ENCODE results near the gene CRPPA. TPM values are rescaled to one million over a fixed set of nuclear protein-coding genes. Genes with fewer than 3 reads are reported as not detected.

The CRPPA gene
- total RNA-seq (2014; rRNA removed; shearing (Covaris generic)): 1.8 and 3.8 TPM in 2 replicates
- polyA plus RNA-seq (2016; fragmentation: Nextera tagmentation; extraction: Ambion mirVana): 1.8 TPM in 2 replicates

DNA sequence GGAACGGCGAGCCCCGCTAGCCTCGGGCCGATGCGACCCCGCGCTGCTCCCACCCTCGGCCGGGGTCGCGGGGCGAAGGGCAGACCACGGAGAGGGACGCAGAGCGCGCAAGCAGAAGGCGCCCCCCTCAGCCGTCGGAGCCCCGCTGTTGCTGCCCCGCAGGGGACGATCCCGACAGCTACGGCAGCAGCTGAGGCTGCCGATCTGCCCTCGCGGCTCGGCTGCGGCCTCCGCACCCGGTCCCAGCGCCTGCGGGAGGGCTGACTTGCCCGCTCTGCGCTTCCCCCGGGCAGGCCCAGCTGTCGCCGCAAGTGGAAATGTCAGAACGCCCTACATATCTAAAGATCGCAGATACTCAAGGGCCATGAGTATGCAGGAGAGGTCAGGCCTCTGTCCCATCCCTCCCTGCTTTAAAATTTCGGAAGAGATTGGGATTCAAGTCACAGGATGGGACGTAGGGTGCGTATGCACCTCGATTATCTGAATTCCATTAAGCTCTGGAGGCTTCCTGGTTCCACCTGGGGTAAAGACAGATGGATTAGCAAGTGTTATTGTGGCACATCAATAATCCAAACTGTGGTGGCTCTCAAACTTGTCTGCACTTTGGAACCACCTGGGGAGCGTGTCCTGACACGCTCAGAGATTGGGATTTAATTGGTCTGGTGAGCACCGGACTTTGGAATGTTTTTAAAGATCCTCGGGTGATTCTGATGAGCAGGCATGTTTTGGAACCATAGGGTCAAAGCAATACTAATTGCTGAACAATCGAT is at the start of gene CRPPA:
CRPPA (minus strand) TSS at position 206 of the 770 bp plus-strand sequence. CDS start 216 bp downstream, outside the sequence.
- Histone ChIP-seq H3F3A (ENCODE audit: insufficient read depth) (peaks cover 24% of the 10 kb centered on the region), H3K27ac (peak within 1 kb of the TSS; percentile 97), H3K36me3 (ENCODE audit: low read depth) (no peaks in the 10 kb centered on the region), H3K9ac (peak within 1 kb of the TSS; percentile 92), H3K4me1 (ENCODE audit: insufficient read depth) (peaks cover 40% of the 10 kb centered on the region), H3K27me3 (replicated peaks; ENCODE audit: insufficient read depth) (no peaks in the 10 kb centered on the region), H3K9me3 (ENCODE audit: low read depth) (no peaks in the 10 kb centered on the region), H4K20me1 (ENCODE audit: insufficient read depth) (no peaks in the 10 kb centered on the region), H3K4me3 (peak within 1 kb of the TSS; percentile 79), H3K9me2 (ENCODE audit: insufficient read depth) (no peaks in the 10 kb centered on the region), H3K4me2 (ENCODE audit: unreplicated experiment) (peak within 1 kb of the TSS; percentile 95), H2AFZ (peak within 1 kb of the TSS; percentile 98), H3K79me2 (ENCODE audit: insufficient read depth) (no peaks in the 10 kb centered on the region)
- 6 to 8% methylated on average over 41 to 50 of the region's 50 CpGs for WGBS, 2 experiments (ENCODE audit: low coverage in 1 of 2, low lambda C conversion rate in 2 of 2, missing lambda C conversion rate in 2 of 2)
- in situ Hi-C loops (cut with MboI): no loop called here
- peak; percentile 73 for DNase-seq
- TF ChIP-seq EZH2 (IDR thresholded peaks at IDR 0.05; ENCODE audit: insufficient read depth, poor library complexity, severe bottlenecking): no peak
- no peak for TF ChIP-seq EZH2phosphoT487 (IDR thresholded peaks at IDR 0.05; ENCODE audit: insufficient read depth, low read depth)

DNA sequence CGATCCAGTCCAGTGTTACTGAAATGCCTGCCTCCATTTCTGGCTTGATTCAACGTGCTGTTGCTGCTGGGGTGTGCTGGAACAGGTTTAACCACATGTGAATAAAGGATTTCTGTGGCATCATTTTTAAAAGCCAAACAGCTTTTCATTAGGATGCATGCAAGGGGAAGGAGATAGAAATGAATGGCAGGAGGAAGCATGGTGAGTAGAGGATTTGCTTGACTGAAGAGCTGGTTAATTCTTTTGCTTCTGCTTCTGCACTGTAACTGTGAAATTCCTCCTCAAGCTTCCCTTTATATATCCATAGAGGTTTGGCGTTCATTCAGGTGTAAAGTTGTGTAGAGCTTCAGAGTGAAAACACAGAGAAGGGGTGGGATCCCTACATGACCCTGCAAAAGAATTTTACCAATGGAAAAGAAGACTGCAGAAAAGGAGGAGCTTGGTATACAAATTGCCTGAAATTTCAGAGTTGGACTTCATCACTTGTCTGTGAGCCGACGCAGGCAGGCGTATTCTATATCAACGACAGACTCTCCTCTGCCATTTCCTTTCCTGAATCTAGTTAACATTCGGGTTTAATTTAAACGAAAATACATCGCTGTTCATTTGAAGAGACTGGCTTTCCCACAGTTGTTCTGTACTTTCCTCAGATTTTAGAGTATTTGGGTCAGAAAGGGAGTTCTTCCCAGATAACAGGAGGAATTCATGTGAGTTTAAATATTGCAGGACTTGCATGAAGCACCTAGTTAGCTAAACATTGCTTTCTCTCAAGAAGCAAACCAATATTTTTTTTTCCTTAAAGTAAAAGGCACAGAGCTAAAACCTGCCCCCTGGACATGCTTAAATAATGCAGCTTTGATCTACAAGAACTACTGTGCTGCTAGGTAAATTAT is 44.4 kb upstream of the CRPPA start, which contains the start of gene SOSTDC1:
SOSTDC1 (minus strand) TSS at position 270 of the 893 bp plus-strand sequence; CDS start at position 200, 70 bp downstream.
- Histone ChIP-seq H3K9me3 (ENCODE audit: low read depth) (no peaks in the 10 kb centered on the region), H3K27me3 (replicated peaks; ENCODE audit: insufficient read depth) (no peaks in the 10 kb centered on the region), H3K27ac (no peak within 1 kb of the TSS), H3K4me1 (ENCODE audit: insufficient read depth) (0 out of 2 replicates have a peak, but pooled peaks cover 4% of the 10 kb centered on the region), H3K4me2 (ENCODE audit: unreplicated experiment) (peak within 1 kb of the TSS; percentile 75), H2AFZ (peak within 1 kb of the TSS; percentile 81), H3K79me2 (ENCODE audit: insufficient read depth) (no peaks in the 10 kb centered on the region), H4K20me1 (ENCODE audit: insufficient read depth) (no peaks in the 10 kb centered on the region), H3K9me2 (ENCODE audit: insufficient read depth) (no peaks in the 10 kb centered on the region), H3F3A (ENCODE audit: insufficient read depth) (no peaks in the 10 kb centered on the region), H3K9ac (no peak within 1 kb of the TSS), H3K36me3 (ENCODE audit: low read depth) (no peaks in the 10 kb centered on the region), H3K4me3 (peak within 1 kb of the TSS; percentile 66)
- in situ Hi-C loops (cut with MboI): no loop called here
- WGBS, 2 experiments (ENCODE audit: low coverage in 1 of 2, low lambda C conversion rate in 2 of 2, missing lambda C conversion rate in 2 of 2): 22 to 23% methylated on average over 10 of the region's 10 CpGs
- DNase-seq: peak; percentile 23
- TF ChIP-seq EZH2 (IDR thresholded peaks at IDR 0.05; ENCODE audit: insufficient read depth, poor library complexity, severe bottlenecking) (no peak), EZH2phosphoT487 (IDR thresholded peaks at IDR 0.05; ENCODE audit: insufficient read depth, low read depth) (no peak)

DNA sequence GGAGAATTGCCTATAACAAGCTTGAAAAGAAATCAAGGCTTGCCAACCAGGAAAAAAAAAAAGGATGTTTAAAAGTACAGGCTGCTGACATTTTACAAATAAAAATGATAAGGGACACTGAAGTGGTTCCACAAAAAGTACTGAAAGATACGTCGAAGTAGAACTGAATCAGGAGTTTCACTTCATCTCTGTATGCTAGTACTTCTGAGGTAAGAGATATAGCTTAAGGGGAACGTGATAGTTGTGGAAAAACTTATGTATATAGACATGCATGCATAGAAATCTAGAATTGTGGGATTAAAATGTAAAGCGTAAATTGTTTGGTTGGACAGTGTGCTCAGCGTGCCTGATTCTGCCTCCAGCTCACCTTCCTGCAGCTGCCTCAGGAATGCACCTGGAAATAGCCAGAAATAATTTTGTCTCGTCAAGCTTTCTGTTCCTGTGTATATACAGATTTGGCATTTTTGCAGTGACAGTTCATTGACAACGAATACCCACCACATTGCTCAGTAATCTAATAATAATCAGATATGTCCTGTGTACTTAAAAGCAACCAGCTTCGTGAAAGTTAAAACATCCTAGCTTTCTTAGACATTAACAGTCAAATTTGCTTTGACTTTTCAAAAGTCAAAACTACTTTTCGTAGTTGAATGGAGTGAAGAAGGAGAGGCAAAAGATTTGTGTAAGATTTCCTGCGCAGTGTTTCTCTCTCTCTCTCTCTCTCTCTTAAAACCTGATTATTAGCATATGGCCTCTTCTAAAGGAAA is 42.8 kb upstream of the CRPPA start:
- Histone ChIP-seq H3K9me2 (ENCODE audit: insufficient read depth) (no peaks in the 10 kb centered on the region), H3K36me3 (ENCODE audit: low read depth) (no peaks in the 10 kb centered on the region), H3F3A (ENCODE audit: insufficient read depth) (no peaks in the 10 kb centered on the region), H3K9me3 (ENCODE audit: low read depth) (no peaks in the 10 kb centered on the region), H3K79me2 (ENCODE audit: insufficient read depth) (no peaks in the 10 kb centered on the region), H3K27ac (no peak overlapping the region), H3K9ac (no peak overlapping the region), H3K4me2 (ENCODE audit: unreplicated experiment) (no peak overlapping the region), H3K4me3 (no peak overlapping the region), H2AFZ (no peak overlapping the region), H3K27me3 (replicated peaks; ENCODE audit: insufficient read depth) (no peaks in the 10 kb centered on the region), H3K4me1 (ENCODE audit: insufficient read depth) (0 out of 2 replicates have a peak, but pooled peaks cover 4% of the 10 kb centered on the region), H4K20me1 (ENCODE audit: insufficient read depth) (no peaks in the 10 kb centered on the region)
- no peak for TF ChIP-seq EZH2 (IDR thresholded peaks at IDR 0.05; ENCODE audit: insufficient read depth, poor library complexity, severe bottlenecking)
- TF ChIP-seq EZH2phosphoT487 (IDR thresholded peaks at IDR 0.05; ENCODE audit: insufficient read depth, low read depth): no peak
- in situ Hi-C loops (cut with MboI): no loop called here
- DNase-seq: no peak
- WGBS, 2 experiments (ENCODE audit: low coverage in 1 of 2, low lambda C conversion rate in 2 of 2, missing lambda C conversion rate in 2 of 2): 91 to 92% methylated on average over 10 of the region's 10 CpGs
